ENCODE measurements around the gene MAPKAPK2.

DNA sequence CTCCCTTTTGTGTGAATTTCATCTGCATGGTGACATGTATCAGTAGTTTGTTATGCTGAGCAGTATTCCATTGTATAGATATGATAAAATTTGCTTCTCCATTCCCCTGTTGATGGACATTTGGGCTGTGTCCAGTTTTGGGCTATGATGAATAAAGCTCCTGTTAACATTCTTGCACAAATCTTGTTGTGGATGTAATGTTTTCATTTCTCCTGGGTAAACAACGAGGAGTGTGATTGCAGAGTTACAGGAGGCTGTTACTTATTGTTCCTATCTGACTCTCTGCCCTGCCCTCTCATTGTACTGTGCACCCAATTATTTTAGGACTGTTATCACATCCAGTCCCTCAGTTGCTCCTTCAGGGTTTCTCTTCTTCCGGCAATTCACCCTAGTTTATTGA lies 24.2 kb downstream of the MAPKAPK2 start:
- TF ChIP-seq CTCF (IDR thresholded peaks at IDR 0.05 in 8 of 11, conservative IDR thresholded peaks at IDR 0.05 in 3 of 11) (no peak), POLR2AphosphoS5 (IDR thresholded peaks at IDR 0.05) (no peak)

Data from spleen (tissue), 7 donors.